Measurements from ENCODE around the gene GAL3ST2. TPM values are rescaled to one million over a fixed set of nuclear protein-coding genes. Genes with fewer than 3 reads are reported as not detected.

GAL3ST2 gene
- not detected in 2 replicates for polyA plus RNA-seq
- not detected in 2 replicates for polyA minus RNA-seq

GRCh38 chr2:241776336-241777169, at the start of gene GAL3ST2:
GAL3ST2 (plus strand) TSS chr2:241776822; CDS start chr2:241776956, 134 bp downstream.
- H3F3A ChIP-seq (ENCODE audit: insufficient read depth, low read length, poor library complexity, severe bottlenecking): no peaks in the 10 kb centered on the region
- H3K4me2 ChIP-seq (ENCODE audit: low read length): no peak within 1 kb of the TSS
- no peaks in the 10 kb centered on the region for H3K9me2 ChIP-seq (ENCODE audit: insufficient read depth, low read length)
- no peak within 1 kb of the TSS for H3K27ac ChIP-seq (ENCODE audit: low read length)
- H3K27me3 ChIP-seq (ENCODE audit: insufficient read depth, low read depth, low read length): no peaks in the 10 kb centered on the region
- H2AFZ ChIP-seq (ENCODE audit: low read depth, low read length): no peak within 1 kb of the TSS
- no peaks in the 10 kb centered on the region for H3K9me3 ChIP-seq (ENCODE audit: low read length)
- H3K79me2 ChIP-seq (replicated peaks; ENCODE audit: insufficient read depth, low read length): no peaks in the 10 kb centered on the region
- H3K36me3 ChIP-seq (ENCODE audit: insufficient read depth, low read length): no peaks in the 10 kb centered on the region
- H3K4me3 ChIP-seq (ENCODE audit: low read length): no peak within 1 kb of the TSS
- TF ChIP-seq CTCF (IDR thresholded peaks at IDR 0.05; ENCODE audit: poor library complexity, severe bottlenecking) (no peak), TAF1 (IDR thresholded peaks at IDR 0.05; ENCODE audit: low read depth) (no peak), EZH2 (IDR thresholded peaks at IDR 0.05; ENCODE audit: borderline replicate concordance, insufficient read depth, low read length, poor library complexity, severe bottlenecking) (no peak), POLR2AphosphoS5 (IDR thresholded peaks at IDR 0.05) (no peak), SMC3 (conservative IDR thresholded peaks at IDR 0.05; ENCODE audit: poor library complexity) (no peak), EP300 (conservative IDR thresholded peaks at IDR 0.05; ENCODE audit: poor library complexity, severe bottlenecking) (no peak), MXI1 (conservative IDR thresholded peaks at IDR 0.05; ENCODE audit: poor library complexity, severe bottlenecking) (no peak)
- H4K20me1 ChIP-seq (ENCODE audit: insufficient read depth): no peaks in the 10 kb centered on the region
- H3K9ac ChIP-seq (ENCODE audit: low read length): no peak within 1 kb of the TSS

GRCh38 chr2:241728000-241728399, 48.6 kb upstream of the GAL3ST2 start:
- no peak for TF ChIP-seq SMC3 (conservative IDR thresholded peaks at IDR 0.05; ENCODE audit: poor library complexity)
- no peak for TF ChIP-seq MXI1 (conservative IDR thresholded peaks at IDR 0.05; ENCODE audit: poor library complexity, severe bottlenecking)
- no peak for TF ChIP-seq EP300 (conservative IDR thresholded peaks at IDR 0.05; ENCODE audit: poor library complexity, severe bottlenecking)
- TF ChIP-seq CTCF (IDR thresholded peaks at IDR 0.05; ENCODE audit: poor library complexity, severe bottlenecking): no peak
- TF ChIP-seq EZH2 (IDR thresholded peaks at IDR 0.05; ENCODE audit: borderline replicate concordance, insufficient read depth, low read length, poor library complexity, severe bottlenecking): no peak
- no peak for TF ChIP-seq POLR2AphosphoS5 (IDR thresholded peaks at IDR 0.05)
- no peak for TF ChIP-seq REST (IDR thresholded peaks at IDR 0.05; ENCODE audit: borderline replicate concordance)
- no peak for TF ChIP-seq RAD21 (conservative IDR thresholded peaks at IDR 0.05)
- TF ChIP-seq TAF1 (IDR thresholded peaks at IDR 0.05; ENCODE audit: low read depth): no peak

More at GRCh38 chr2:241728000-241728399, 48.6 kb upstream of the GAL3ST2 start:
- Histone ChIP-seq H3K9me3 (ENCODE audit: low read length) (peaks cover 5% of the 10 kb centered on the region), H3K4me3 (ENCODE audit: low read length) (no peak overlapping the region), H4K20me1 (ENCODE audit: insufficient read depth) (no peaks in the 10 kb centered on the region), H3K79me2 (replicated peaks; ENCODE audit: insufficient read depth, low read length) (no peaks in the 10 kb centered on the region), H3K36me3 (ENCODE audit: insufficient read depth, low read length) (no peaks in the 10 kb centered on the region), H3K27me3 (ENCODE audit: insufficient read depth, low read depth, low read length) (no peaks in the 10 kb centered on the region), H3K27ac (ENCODE audit: low read length) (no peak overlapping the region), H3K4me2 (ENCODE audit: low read length) (no peak overlapping the region), H3K9ac (ENCODE audit: low read length) (no peak overlapping the region), H3K9me2 (ENCODE audit: insufficient read depth, low read length) (no peaks in the 10 kb centered on the region), H3F3A (ENCODE audit: insufficient read depth, low read length, poor library complexity, severe bottlenecking) (no peaks in the 10 kb centered on the region), H2AFZ (ENCODE audit: low read depth, low read length) (no peak overlapping the region)

Measured in neural cell (in vitro differentiated cells).